Uterus (tissue), 2 donors: ENCODE measurements around the gene CAPG.

Source experiments
- POLR2A ChIP-seq, 2 donors: fragments of 450-650 bp; IDR thresholded peaks; one replicate each; pipeline ENCODE4 v1.6.1; 2016; ENCODE audit warnings: antibody characterized with exemption in 2 of 2, mild to moderate bottlenecking in 1 of 2, moderate library complexity in 1 of 2
- TF ChIP-seq, protein P1 (sequence below), 4 experiments: fragments of 200-600 bp in 2 of 4; fragments of 450-650 bp in 2 of 4; sonication (generic) in 2 of 4; IDR thresholded peaks; one replicate each; pipeline ENCODE4 v1.5.1; 2016 to 2019; ENCODE audit warnings: antibody characterized with exemption in 4 of 4, mild to moderate bottlenecking in 2 of 4, moderate library complexity in 1 of 4

DNA sequence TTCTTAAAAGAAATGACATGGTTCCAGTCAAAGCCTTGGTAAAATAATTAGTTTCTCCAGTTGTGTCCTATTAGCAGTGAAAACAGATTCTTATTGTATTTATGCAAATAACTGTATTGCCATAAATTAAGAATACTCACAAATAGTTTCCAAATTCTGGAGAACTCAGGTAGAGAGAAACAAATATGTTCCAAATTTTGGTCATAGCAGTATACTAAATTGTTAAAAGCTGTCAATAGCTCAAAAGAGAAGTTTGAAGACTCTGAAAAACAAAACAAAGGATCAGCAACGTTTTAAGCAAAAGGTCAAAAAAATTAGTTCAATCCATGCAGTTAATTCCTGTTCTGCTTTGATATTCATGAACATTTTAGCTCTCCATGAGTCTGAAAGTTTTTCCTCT, 30.1 kb downstream of the CAPG start:
- TF ChIP-seq, protein P1, sequence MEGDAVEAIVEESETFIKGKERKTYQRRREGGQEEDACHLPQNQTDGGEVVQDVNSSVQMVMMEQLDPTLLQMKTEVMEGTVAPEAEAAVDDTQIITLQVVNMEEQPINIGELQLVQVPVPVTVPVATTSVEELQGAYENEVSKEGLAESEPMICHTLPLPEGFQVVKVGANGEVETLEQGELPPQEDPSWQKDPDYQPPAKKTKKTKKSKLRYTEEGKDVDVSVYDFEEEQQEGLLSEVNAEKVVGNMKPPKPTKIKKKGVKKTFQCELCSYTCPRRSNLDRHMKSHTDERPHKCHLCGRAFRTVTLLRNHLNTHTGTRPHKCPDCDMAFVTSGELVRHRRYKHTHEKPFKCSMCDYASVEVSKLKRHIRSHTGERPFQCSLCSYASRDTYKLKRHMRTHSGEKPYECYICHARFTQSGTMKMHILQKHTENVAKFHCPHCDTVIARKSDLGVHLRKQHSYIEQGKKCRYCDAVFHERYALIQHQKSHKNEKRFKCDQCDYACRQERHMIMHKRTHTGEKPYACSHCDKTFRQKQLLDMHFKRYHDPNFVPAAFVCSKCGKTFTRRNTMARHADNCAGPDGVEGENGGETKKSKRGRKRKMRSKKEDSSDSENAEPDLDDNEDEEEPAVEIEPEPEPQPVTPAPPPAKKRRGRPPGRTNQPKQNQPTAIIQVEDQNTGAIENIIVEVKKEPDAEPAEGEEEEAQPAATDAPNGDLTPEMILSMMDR (IDR thresholded peaks at IDR 0.05): no peak
- TF ChIP-seq POLR2A (IDR thresholded peaks at IDR 0.05): no peak
